Progenitor cell of endocrine pancreas (in vitro differentiated cells): ENCODE measurements around the gene LPP. TPM values are rescaled to one million over a fixed set of nuclear protein-coding genes. Genes with fewer than 3 reads are reported as not detected.

Source experiments
- DNase-seq: peaks from one replicate; pipeline ENCODE4 v3.0.0; 2021; ENCODE audit warnings: low spot score; ENCODE audit not compliant: unreplicated experiment
- H3K27ac Mint-ChIP-seq: 2 replicates; pipeline ENCODE4 v1.8.0; 2021; ENCODE audit warnings: mild to moderate bottlenecking, moderate library complexity, mixed read lengths
- H3K27me3 Mint-ChIP-seq: 2 replicates; pipeline ENCODE4 v1.8.0; 2021; ENCODE audit warnings: mixed read lengths
- H3K36me3 Mint-ChIP-seq: 2 replicates; pipeline ENCODE4 v1.8.0; 2022; ENCODE audit warnings: mixed read lengths; ENCODE audit not compliant: insufficient read depth
- H3K4me1 Mint-ChIP-seq: 2 replicates; pipeline ENCODE4 v1.8.0; 2021; ENCODE audit warnings: low read depth, mixed read lengths
- H3K4me3 Mint-ChIP-seq: 2 replicates; pipeline ENCODE4 v1.8.0; 2021; ENCODE audit warnings: low read depth, mild to moderate bottlenecking, moderate library complexity, mixed read lengths
- H3K9me3 Mint-ChIP-seq: 2 replicates; pipeline ENCODE4 v1.8.0; 2021; ENCODE audit warnings: low read depth, mixed read lengths
- CTCF ChIP-seq: fragments of 200-600 bp; sonication (generic); IDR thresholded peaks from one replicate; pipeline ENCODE4 v1.5.0; 2021; ENCODE audit warnings: antibody characterized with exemption, mild to moderate bottlenecking; ENCODE audit not compliant: unreplicated experiment
- total RNA-seq: library from RNA; stranded (reverse); gene quantifications from 2 replicates; pipeline ENCODE4 v1.2.1, GENCODE V29; 2021

Gene LPP
- total RNA-seq, 1 donor from 2014 or later = 131 TPM

- H3K9me3 Mint-ChIP-seq = no peaks in the 10 kb centered on the region
- H3K36me3 Mint-ChIP-seq = peaks cover 14% of the 10 kb centered on the region
- H3K27ac Mint-ChIP-seq = no peak overlapping the region
- no peak overlapping the region for H3K4me3 Mint-ChIP-seq
- no peak for DNase-seq
- no peaks in the 10 kb centered on the region for H3K4me1 Mint-ChIP-seq
- no peaks in the 10 kb centered on the region for H3K27me3 Mint-ChIP-seq
- TF ChIP-seq CTCF = no peak
Measured at GRCh38 chr3:188490416-188490815, 336.5 kb downstream of the LPP start.

GRCh38 chr3:188491276-188491687 lies 337.3 kb downstream of the LPP start:
- H3K36me3 Mint-ChIP-seq = peaks cover 11% of the 10 kb centered on the region
- no peaks in the 10 kb centered on the region for H3K27me3 Mint-ChIP-seq
- H3K9me3 Mint-ChIP-seq = no peaks in the 10 kb centered on the region
- H3K4me3 Mint-ChIP-seq = no peak overlapping the region
- H3K27ac Mint-ChIP-seq = no peak overlapping the region
- TF ChIP-seq CTCF = no peak
- DNase-seq = no peak
- H3K4me1 Mint-ChIP-seq = no peaks in the 10 kb centered on the region

- no peak overlapping the region for H3K4me3 Mint-ChIP-seq
- no peak overlapping the region for H3K27ac Mint-ChIP-seq
- H3K9me3 Mint-ChIP-seq = no peaks in the 10 kb centered on the region
- no peaks in the 10 kb centered on the region for H3K27me3 Mint-ChIP-seq
- no peak for DNase-seq
- H3K36me3 Mint-ChIP-seq = peaks cover 3% of the 10 kb centered on the region
- no peak for TF ChIP-seq CTCF
- no peaks in the 10 kb centered on the region for H3K4me1 Mint-ChIP-seq
Measured at GRCh38 chr3:188496390-188496789, 342.4 kb downstream of the LPP start.

- TF ChIP-seq CTCF = no peak
- no peaks in the 10 kb centered on the region for H3K27me3 Mint-ChIP-seq
- DNase-seq = no peak
- H3K36me3 Mint-ChIP-seq = peaks cover 5% of the 10 kb centered on the region
- no peaks in the 10 kb centered on the region for H3K4me1 Mint-ChIP-seq
- no peak overlapping the region for H3K4me3 Mint-ChIP-seq
- H3K27ac Mint-ChIP-seq = no peak overlapping the region
- peaks cover 2% of the 10 kb centered on the region for H3K9me3 Mint-ChIP-seq
Measured at GRCh38 chr3:188497021-188497420, 343.1 kb downstream of the LPP start.

GRCh38 chr3:188503647-188504046 lies 349.7 kb downstream of the LPP start:
- Mint-ChIP-seq H3K27ac (no peak overlapping the region), H3K4me1 (no peaks in the 10 kb centered on the region), H3K27me3 (no peaks in the 10 kb centered on the region), H3K9me3 (peaks cover 17% of the 10 kb centered on the region), H3K36me3 (peaks cover 20% of the 10 kb centered on the region), H3K4me3 (no peak overlapping the region)
- no peak for TF ChIP-seq CTCF
- DNase-seq = no peak

- peaks cover 17% of the 10 kb centered on the region for H3K9me3 Mint-ChIP-seq
Measured at GRCh38 chr3:188505151-188505550, 351.2 kb downstream of the LPP start.

More at GRCh38 chr3:188505151-188505550, 351.2 kb downstream of the LPP start:
- H3K4me3 Mint-ChIP-seq = no peak overlapping the region
- no peak overlapping the region for H3K27ac Mint-ChIP-seq
- no peaks in the 10 kb centered on the region for H3K27me3 Mint-ChIP-seq
- TF ChIP-seq CTCF = no peak
- peaks cover 20% of the 10 kb centered on the region for H3K36me3 Mint-ChIP-seq
- no peaks in the 10 kb centered on the region for H3K4me1 Mint-ChIP-seq
- no peak for DNase-seq
